ENCODE results near the gene KLF12. TPM values are rescaled to one million over a fixed set of nuclear protein-coding genes. Genes with fewer than 3 reads are reported as not detected.

KLF12 gene
- total RNA-seq, 4 donors from 2014 or later: 12.3 to 21.9 (median 17.0) TPM

DNA sequence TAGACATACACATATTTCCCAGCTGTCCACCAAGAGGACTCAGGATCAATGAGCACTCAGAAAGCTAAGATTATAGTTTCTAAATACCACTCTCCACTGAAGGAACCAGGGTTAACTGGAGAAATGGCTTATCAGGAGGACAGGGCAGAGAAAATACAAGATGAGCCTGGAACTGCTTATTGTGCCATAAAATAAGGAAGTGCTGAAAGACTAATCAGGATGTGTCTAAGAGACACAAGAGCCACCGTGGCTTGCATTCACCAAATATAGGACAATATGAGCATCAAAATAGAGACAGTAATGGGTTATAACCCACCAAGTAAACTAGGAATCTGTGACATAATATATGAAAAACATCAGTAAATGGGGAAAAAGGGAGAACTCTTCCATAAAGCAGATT is 32.8 kb downstream of the KLF12 start:
- TF ChIP-seq POLR2A (IDR thresholded peaks at IDR 0.05) (no peak), POLR2AphosphoS5 (IDR thresholded peaks at IDR 0.05) (no peak), EP300 (IDR thresholded peaks at IDR 0.05) (no peak)
- TF ChIP-seq, protein P1, sequence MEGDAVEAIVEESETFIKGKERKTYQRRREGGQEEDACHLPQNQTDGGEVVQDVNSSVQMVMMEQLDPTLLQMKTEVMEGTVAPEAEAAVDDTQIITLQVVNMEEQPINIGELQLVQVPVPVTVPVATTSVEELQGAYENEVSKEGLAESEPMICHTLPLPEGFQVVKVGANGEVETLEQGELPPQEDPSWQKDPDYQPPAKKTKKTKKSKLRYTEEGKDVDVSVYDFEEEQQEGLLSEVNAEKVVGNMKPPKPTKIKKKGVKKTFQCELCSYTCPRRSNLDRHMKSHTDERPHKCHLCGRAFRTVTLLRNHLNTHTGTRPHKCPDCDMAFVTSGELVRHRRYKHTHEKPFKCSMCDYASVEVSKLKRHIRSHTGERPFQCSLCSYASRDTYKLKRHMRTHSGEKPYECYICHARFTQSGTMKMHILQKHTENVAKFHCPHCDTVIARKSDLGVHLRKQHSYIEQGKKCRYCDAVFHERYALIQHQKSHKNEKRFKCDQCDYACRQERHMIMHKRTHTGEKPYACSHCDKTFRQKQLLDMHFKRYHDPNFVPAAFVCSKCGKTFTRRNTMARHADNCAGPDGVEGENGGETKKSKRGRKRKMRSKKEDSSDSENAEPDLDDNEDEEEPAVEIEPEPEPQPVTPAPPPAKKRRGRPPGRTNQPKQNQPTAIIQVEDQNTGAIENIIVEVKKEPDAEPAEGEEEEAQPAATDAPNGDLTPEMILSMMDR (IDR thresholded peaks at IDR 0.05): no peak
- Histone ChIP-seq H3K27ac (no peak overlapping the region), H3K36me3 (no peaks in the 10 kb centered on the region), H3K27me3 (no peaks in the 10 kb centered on the region), H3K4me3 (no peak overlapping the region), H3K9me3 (no peaks in the 10 kb centered on the region), H3K4me1 (peaks cover 0 to 9% (median 0%) of the 10 kb centered on the region in 3 donors)
- ATAC-seq: no peak
- 82 to 100% methylated on average over 1 of the region's 1 CpG for WGBS, 2 donors (ENCODE audit: low coverage in 1 of 2)

DNA sequence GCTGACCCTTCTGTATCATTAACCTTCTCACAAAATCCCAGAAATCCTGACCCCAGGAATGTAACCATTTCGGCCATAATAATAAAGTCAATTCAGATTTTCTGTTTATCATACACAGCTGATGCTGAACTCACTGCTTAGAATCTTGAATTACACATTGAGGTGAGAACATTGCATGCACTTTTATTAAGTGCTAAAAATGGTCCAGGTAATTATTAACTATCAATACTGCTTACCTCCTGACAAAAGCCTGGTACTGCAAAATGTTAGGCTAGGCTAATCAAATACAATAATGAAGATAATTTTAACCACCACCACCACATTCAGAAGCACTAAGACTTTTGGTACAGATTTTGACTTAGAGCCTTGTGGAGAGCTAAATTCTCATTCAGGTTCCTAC is 36.1 kb downstream of the KLF12 start:
- Histone ChIP-seq H3K9me3 (no peaks in the 10 kb centered on the region), H3K27ac (no peak overlapping the region), H3K4me1 (peaks cover 0 to 10% (median 0%) of the 10 kb centered on the region in 3 donors), H3K36me3 (no peaks in the 10 kb centered on the region), H3K27me3 (no peaks in the 10 kb centered on the region), H3K4me3 (no peak overlapping the region)
- TF ChIP-seq POLR2A (IDR thresholded peaks at IDR 0.05) (no peak), POLR2AphosphoS5 (IDR thresholded peaks at IDR 0.05) (no peak), EP300 (IDR thresholded peaks at IDR 0.05) (no peak)
- TF ChIP-seq, protein P1 (IDR thresholded peaks at IDR 0.05): no peak
- ATAC-seq: no peak
- WGBS, 2 donors (ENCODE audit: low coverage in 1 of 2): 85 to 95% methylated on average over 1 of the region's 1 CpG

DNA sequence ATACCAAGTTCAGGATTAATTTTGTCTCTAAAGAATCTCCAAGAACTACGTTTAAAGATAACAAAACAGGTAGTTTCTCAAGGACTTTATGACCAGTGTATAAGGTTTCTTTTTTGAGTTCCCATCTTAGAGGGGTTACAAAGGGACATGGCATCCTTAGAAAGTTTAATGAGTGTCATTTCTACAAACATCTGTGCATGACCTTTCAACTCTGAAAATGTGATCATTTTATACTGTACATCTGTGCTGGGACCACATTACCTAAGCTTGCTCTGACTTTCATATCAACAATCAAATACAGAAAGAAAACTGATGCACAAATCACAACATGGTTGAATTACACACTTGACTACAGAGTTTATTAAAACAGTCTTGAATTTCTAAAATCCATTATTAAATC is 37.1 kb downstream of the KLF12 start:
- TF ChIP-seq POLR2AphosphoS5 (IDR thresholded peaks at IDR 0.05) (no peak), POLR2A (IDR thresholded peaks at IDR 0.05) (no peak), EP300 (IDR thresholded peaks at IDR 0.05) (no peak)
- TF ChIP-seq, protein P1 (IDR thresholded peaks at IDR 0.05): no peak
- no peaks in the 10 kb centered on the region for H3K36me3 ChIP-seq
- H3K27me3 ChIP-seq: no peaks in the 10 kb centered on the region
- ATAC-seq: no peak
- no peaks in the 10 kb centered on the region for H3K9me3 ChIP-seq
- peaks cover 0 to 10% (median 0%) of the 10 kb centered on the region in 3 donors for H3K4me1 ChIP-seq
- 56 to 73% methylated on average over 1 of the region's 1 CpG for WGBS, 2 donors (ENCODE audit: low coverage in 1 of 2)
- H3K27ac ChIP-seq: no peak overlapping the region
- no peak overlapping the region for H3K4me3 ChIP-seq

DNA sequence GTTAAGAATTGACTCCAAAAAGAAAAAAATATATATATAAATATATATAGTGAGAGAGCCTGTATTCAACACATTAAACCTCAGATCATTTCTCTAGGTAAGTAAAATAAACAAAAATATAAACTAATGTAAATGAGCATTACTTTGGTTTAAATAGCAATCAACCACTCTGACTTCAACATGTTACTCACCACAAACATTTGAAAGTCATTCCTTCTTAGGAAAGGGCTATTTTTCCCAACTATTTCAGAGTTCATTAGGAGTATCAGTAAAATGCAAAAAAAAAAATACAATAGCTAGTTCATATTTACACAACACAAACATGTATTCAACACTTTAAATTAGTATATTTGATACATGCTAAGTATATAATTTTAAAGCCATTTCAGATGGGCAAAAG is 40.5 kb downstream of the KLF12 start:
- Histone ChIP-seq H3K4me3 (no peak overlapping the region), H3K4me1 (peaks cover 0 to 13% (median 0%) of the 10 kb centered on the region in 3 donors), H3K27me3 (no peaks in the 10 kb centered on the region), H3K27ac (no peak overlapping the region), H3K36me3 (no peaks in the 10 kb centered on the region), H3K9me3 (no peaks in the 10 kb centered on the region)
- no peak for TF ChIP-seq EP300 (IDR thresholded peaks at IDR 0.05)
- no peak for TF ChIP-seq POLR2AphosphoS5 (IDR thresholded peaks at IDR 0.05)
- TF ChIP-seq POLR2A (IDR thresholded peaks at IDR 0.05): no peak
- TF ChIP-seq, protein P1 (IDR thresholded peaks at IDR 0.05): no peak
- no peak for ATAC-seq

DNA sequence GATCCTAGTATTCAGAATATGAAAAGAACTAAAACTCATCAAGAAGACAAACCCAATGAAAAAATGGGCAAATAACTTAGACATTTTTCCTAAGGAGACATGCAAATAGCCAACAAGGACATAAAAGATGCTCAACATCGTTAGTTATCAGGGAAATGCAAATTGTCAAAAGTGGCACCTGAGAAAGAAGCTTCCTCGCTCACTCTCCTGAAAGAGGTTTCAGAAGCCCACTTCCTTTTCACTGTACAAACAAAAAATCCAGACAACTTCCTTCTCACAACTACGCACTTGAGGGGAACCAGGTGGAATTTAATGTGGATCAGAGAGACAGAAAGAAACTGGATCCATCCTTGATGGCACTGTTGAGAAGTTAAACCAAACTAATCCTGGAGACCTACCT is 41.5 kb downstream of the KLF12 start:
- H3K9me3 ChIP-seq: no peaks in the 10 kb centered on the region
- no peak overlapping the region for H3K27ac ChIP-seq
- H3K4me3 ChIP-seq: no peak overlapping the region
- 72 to 93% methylated on average over 3 of the region's 3 CpGs for WGBS, 2 donors (ENCODE audit: low coverage in 1 of 2)
- ATAC-seq: no peak
- H3K27me3 ChIP-seq: no peaks in the 10 kb centered on the region
- no peaks in the 10 kb centered on the region for H3K36me3 ChIP-seq
- TF ChIP-seq POLR2AphosphoS5 (IDR thresholded peaks at IDR 0.05): no peak
- no peak for TF ChIP-seq EP300 (IDR thresholded peaks at IDR 0.05)
- TF ChIP-seq, protein P1 (IDR thresholded peaks at IDR 0.05): no peak
- no peak for TF ChIP-seq POLR2A (IDR thresholded peaks at IDR 0.05)
- H3K4me1 ChIP-seq: peaks cover 0 to 22% (median 0%) of the 10 kb centered on the region in 3 donors
